Prostate gland (tissue), 2 donors: ENCODE measurements around the gene MTPN.

Experiments used
- CTCF ChIP-seq, 4 experiments: fragments of 200-600 bp in 2 of 4; fragments of 450-650 bp in 2 of 4; sonication (generic) in 2 of 4; IDR thresholded peaks; 1 replicate in 3 of 4; 2 replicates in 1 of 4; pipeline ENCODE4 v1.5.1; 2016 to 2019; ENCODE audit warnings: antibody characterized with exemption in 4 of 4, mild to moderate bottlenecking in 2 of 4, moderate library complexity in 2 of 4
- POLR2A ChIP-seq: fragments of 450-650 bp; IDR thresholded peaks from one replicate; pipeline ENCODE4 v1.6.1; 2016; ENCODE audit warnings: antibody characterized with exemption, mild to moderate bottlenecking
- POLR2AphosphoS5 ChIP-seq: sonication (generic); formaldehyde crosslinking; IDR thresholded peaks from one replicate; pipeline ENCODE4 v1.6.1; 2017; ENCODE audit warnings: antibody characterized with exemption

GRCh38 chr7:135929722-135930141 is 47.4 kb downstream of the MTPN start:
- TF ChIP-seq POLR2AphosphoS5, result no peak
- no peak for TF ChIP-seq POLR2A
- TF ChIP-seq CTCF (IDR thresholded peaks at IDR 0.05), result no peak
